HepG2 (cell line): ENCODE results near the gene PPP1R18. TPM values are rescaled to one million over a fixed set of nuclear protein-coding genes. Genes with fewer than 3 reads are reported as not detected.

Experiments
- ATF1 ChIP-seq: IDR thresholded peaks from 2 replicates; pipeline ENCODE4 v1.6.1; 2016; ENCODE audit warnings: mild to moderate bottlenecking, control low read depth
- HINFP ChIP-seq: sonication (generic); formaldehyde crosslinking; IDR thresholded peaks from 2 replicates; pipeline ENCODE4 v1.4.0; 2020; ENCODE audit warnings: low read depth, mild to moderate bottlenecking, missing genetic modification reagents
- HOXA7 ChIP-seq: sonication (generic); formaldehyde crosslinking; IDR thresholded peaks from 2 replicates; pipeline ENCODE4 v1.8.1; 2022; ENCODE audit warnings: mild to moderate bottlenecking, missing genetic modification reagents, moderate library complexity
- KLF9 ChIP-seq: IDR thresholded peaks from 2 replicates; pipeline ENCODE4 v1.6.1; 2016; ENCODE audit warnings: low read depth
- NR2C2 ChIP-seq: sonication (generic); formaldehyde crosslinking; IDR thresholded peaks from 2 replicates; pipeline ENCODE4 v1.4.0; 2020; ENCODE audit warnings: missing genetic modification reagents, mild to moderate bottlenecking, moderate library complexity, borderline replicate concordance
- NR2F6 ChIP-seq, 2 experiments: IDR thresholded peaks; 2 replicates each; pipeline ENCODE4 v1.6.1; 2016; ENCODE audit warnings: antibody characterized with exemption in 1 of 2, mild to moderate bottlenecking in 1 of 2
- SP4 ChIP-seq: sonication (generic); formaldehyde crosslinking; IDR thresholded peaks from 2 replicates; pipeline ENCODE4 v1.8.1; 2023; ENCODE audit warnings: mild to moderate bottlenecking, missing genetic modification reagents
- TGIF2 ChIP-seq: IDR thresholded peaks from 2 replicates; pipeline ENCODE4 v1.6.1; 2016; ENCODE audit warnings: control low read depth, missing compliant biosample characterization
- TMF1 ChIP-seq: sonication (generic); formaldehyde crosslinking; IDR thresholded peaks from 2 replicates; pipeline ENCODE4 v1.8.1; 2022; ENCODE audit warnings: low read depth, missing genetic modification reagents
- TP53 ChIP-seq: sonication (generic); formaldehyde crosslinking; conservative IDR thresholded peaks from 2 replicates; pipeline ENCODE4 v1.4.0; 2020; ENCODE audit warnings: missing genetic modification reagents
- ZBED4 ChIP-seq: sonication (generic); formaldehyde crosslinking; IDR thresholded peaks from 2 replicates; pipeline ENCODE4 v1.4.0; 2020; ENCODE audit warnings: missing genetic modification reagents, borderline replicate concordance
- ZNF280B ChIP-seq: sonication (generic); formaldehyde crosslinking; IDR thresholded peaks from 2 replicates; pipeline ENCODE4 v1.5.0; 2020; ENCODE audit warnings: missing genetic modification reagents, mild to moderate bottlenecking, borderline replicate concordance
- ZNF572 ChIP-seq: sonication (generic); formaldehyde crosslinking; IDR thresholded peaks from 2 replicates; pipeline ENCODE4 v1.5.1; 2020; ENCODE audit warnings: mild to moderate bottlenecking, missing genetic modification reagents
- ZNF672 ChIP-seq: sonication (generic); formaldehyde crosslinking; IDR thresholded peaks from 2 replicates; pipeline ENCODE4 v1.8.1; 2022; ENCODE audit warnings: missing genetic modification reagents
- ZNF772 ChIP-seq: sonication (generic); formaldehyde crosslinking; IDR thresholded peaks from 2 replicates; pipeline ENCODE4 v1.5.0; 2020; ENCODE audit warnings: mild to moderate bottlenecking, missing genetic modification reagents
- polyA plus RNA-seq, 8 experiments: library from polyadenylated mRNA; depleted of rRNA in 3 of 8; stranded (reverse) in 7 of 8; unstranded in 1 of 8; fragments of >200 nt; fragmentation: Illumina TruSeq in 4 of 8; extraction: Trizol in 4 of 8; gene quantifications; 2 replicates each; pipeline versions ENCODE4 v1.2.1 to v1.2.3, GENCODE V29; 2011 to 2016; ENCODE audit warnings: low read depth in 4 of 8, missing spikeins in 1 of 8, mixed read lengths in 1 of 8; ENCODE audit not compliant: insufficient read depth in 1 of 8
- total RNA-seq, 5 experiments: library from RNA; depleted of rRNA; stranded (reverse); fragments of >200 nt; fragmentation: Illumina TruSeq; extraction: Trizol; gene quantifications; 2 replicates each; pipeline ENCODE4 v1.2.3, GENCODE V29; 2016; ENCODE audit warnings: low read depth in 1 of 5
- TF ChIP-seq, protein P1 (sequence below): fragments of 450-650 bp; IDR thresholded peaks from 2 replicates; pipeline ENCODE4 v1.6.1; 2017; ENCODE audit warnings: mild to moderate bottlenecking
- TF ChIP-seq, protein P2 (sequence below): sonication (generic); formaldehyde crosslinking; IDR thresholded peaks from 2 replicates; pipeline ENCODE4 v1.4.0; 2020; ENCODE audit warnings: missing genetic modification reagents

The PPP1R18 gene
- total and polyA plus RNA-seq, 2 of the 13 experiments (the other 11 are each of a cell fraction or from before 2014, with no cell fraction given): 4.9 to 9.2 TPM

- peak; percentile 93 for TF ChIP-seq ZBED4 (CRISPR knock-in tag)
- peak; percentile 92 for TF ChIP-seq ZNF772 (CRISPR knock-in tag)
- TF ChIP-seq, protein P1, sequence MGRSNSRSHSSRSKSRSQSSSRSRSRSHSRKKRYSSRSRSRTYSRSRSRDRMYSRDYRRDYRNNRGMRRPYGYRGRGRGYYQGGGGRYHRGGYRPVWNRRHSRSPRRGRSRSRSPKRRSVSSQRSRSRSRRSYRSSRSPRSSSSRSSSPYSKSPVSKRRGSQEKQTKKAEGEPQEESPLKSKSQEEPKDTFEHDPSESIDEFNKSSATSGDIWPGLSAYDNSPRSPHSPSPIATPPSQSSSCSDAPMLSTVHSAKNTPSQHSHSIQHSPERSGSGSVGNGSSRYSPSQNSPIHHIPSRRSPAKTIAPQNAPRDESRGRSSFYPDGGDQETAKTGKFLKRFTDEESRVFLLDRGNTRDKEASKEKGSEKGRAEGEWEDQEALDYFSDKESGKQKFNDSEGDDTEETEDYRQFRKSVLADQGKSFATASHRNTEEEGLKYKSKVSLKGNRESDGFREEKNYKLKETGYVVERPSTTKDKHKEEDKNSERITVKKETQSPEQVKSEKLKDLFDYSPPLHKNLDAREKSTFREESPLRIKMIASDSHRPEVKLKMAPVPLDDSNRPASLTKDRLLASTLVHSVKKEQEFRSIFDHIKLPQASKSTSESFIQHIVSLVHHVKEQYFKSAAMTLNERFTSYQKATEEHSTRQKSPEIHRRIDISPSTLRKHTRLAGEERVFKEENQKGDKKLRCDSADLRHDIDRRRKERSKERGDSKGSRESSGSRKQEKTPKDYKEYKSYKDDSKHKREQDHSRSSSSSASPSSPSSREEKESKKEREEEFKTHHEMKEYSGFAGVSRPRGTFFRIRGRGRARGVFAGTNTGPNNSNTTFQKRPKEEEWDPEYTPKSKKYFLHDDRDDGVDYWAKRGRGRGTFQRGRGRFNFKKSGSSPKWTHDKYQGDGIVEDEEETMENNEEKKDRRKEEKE: no peak
- TF ChIP-seq ZNF672: no peak
- peak; percentile 99 for TF ChIP-seq NR2C2 (CRISPR knock-in tag)
- peak; percentile 72 for TF ChIP-seq ZNF572 (CRISPR knock-in tag)
- peak; percentile 77; the same call in 1 of the 2 replicates for TF ChIP-seq HINFP (CRISPR knock-in tag)
- no peak for TF ChIP-seq TP53 (CRISPR knock-in tag)
- TF ChIP-seq ATF1: peak; percentile 91
- no peak for TF ChIP-seq TMF1
- peak; percentile 94 for TF ChIP-seq KLF9 (CRISPR knock-in tag)
- peak; percentile 87 for TF ChIP-seq TGIF2
- peak; percentile 98 for TF ChIP-seq NR2F6 (IDR thresholded peaks at IDR 0.05)
- peak; percentile 90 for TF ChIP-seq NR2F6 (CRISPR knock-in tag; IDR thresholded peaks at IDR 0.05)
- peak; percentile 72 for TF ChIP-seq ZNF280B (CRISPR knock-in tag)
- TF ChIP-seq, protein P2, sequence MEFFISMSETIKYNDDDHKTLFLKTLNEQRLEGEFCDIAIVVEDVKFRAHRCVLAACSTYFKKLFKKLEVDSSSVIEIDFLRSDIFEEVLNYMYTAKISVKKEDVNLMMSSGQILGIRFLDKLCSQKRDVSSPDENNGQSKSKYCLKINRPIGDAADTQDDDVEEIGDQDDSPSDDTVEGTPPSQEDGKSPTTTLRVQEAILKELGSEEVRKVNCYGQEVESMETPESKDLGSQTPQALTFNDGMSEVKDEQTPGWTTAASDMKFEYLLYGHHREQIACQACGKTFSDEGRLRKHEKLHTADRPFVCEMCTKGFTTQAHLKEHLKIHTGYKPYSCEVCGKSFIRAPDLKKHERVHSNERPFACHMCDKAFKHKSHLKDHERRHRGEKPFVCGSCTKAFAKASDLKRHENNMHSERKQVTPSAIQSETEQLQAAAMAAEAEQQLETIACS (CRISPR knock-in tag): 0 out of 2 replicates have a peak, but pooled peaks have one; percentile 14
- peak; percentile 90 for TF ChIP-seq SP4 (CRISPR knock-in tag)
- TF ChIP-seq HOXA7 (CRISPR knock-in tag): no peak
Observed at GRCh38 chr6:30626484-30627366, 59.7 kb downstream of the PPP1R18 start, which contains the start of gene ATAT1 (continued).
